HepG2 (cell line): ENCODE measurements around the gene CDH13. TPM values are rescaled to one million over a fixed set of nuclear protein-coding genes. Genes with fewer than 3 reads are reported as not detected.

ENCODE experiments used
- ZKSCAN8 ChIP-seq: IDR thresholded peaks from 2 replicates; pipeline ENCODE4 v1.6.1; 2016; ENCODE audit warnings: borderline replicate concordance, missing genetic modification reagents, missing compliant biosample characterization
- ZNF3 ChIP-seq: IDR thresholded peaks from 2 replicates; pipeline ENCODE4 v1.7.0; 2017; ENCODE audit warnings: inconsistent platforms
- polyA plus RNA-seq, 8 experiments: library from polyadenylated mRNA; depleted of rRNA in 3 of 8; stranded (reverse) in 7 of 8; unstranded in 1 of 8; fragments of >200 nt; fragmentation: Illumina TruSeq in 4 of 8; extraction: Trizol in 4 of 8; gene quantifications; 2 replicates each; pipeline versions ENCODE4 v1.2.1 to v1.2.3, GENCODE V29; 2011 to 2016; ENCODE audit warnings: low read depth in 4 of 8, missing spikeins in 1 of 8, mixed read lengths in 1 of 8; ENCODE audit not compliant: insufficient read depth in 1 of 8
- total RNA-seq, 5 experiments: library from RNA; depleted of rRNA; stranded (reverse); fragments of >200 nt; fragmentation: Illumina TruSeq; extraction: Trizol; gene quantifications; 2 replicates each; pipeline ENCODE4 v1.2.3, GENCODE V29; 2016; ENCODE audit warnings: low read depth in 1 of 5
- TF ChIP-seq, protein P1 (sequence below): sonication (generic); formaldehyde crosslinking; conservative IDR thresholded peaks from 2 replicates; pipeline ENCODE4 v1.4.0; 2020; ENCODE audit warnings: missing genetic modification reagents
- TF ChIP-seq, protein P2 (sequence below): IDR thresholded peaks from 2 replicates; pipeline ENCODE4 v1.6.1; 2016
- TF ChIP-seq, protein P3 (sequence below): sonication (generic); formaldehyde crosslinking; IDR thresholded peaks from 2 replicates; pipeline ENCODE4 v1.4.0; 2020; ENCODE audit warnings: mild to moderate bottlenecking, missing genetic modification reagents
- TF ChIP-seq, protein P4 (sequence below): sonication (generic); formaldehyde crosslinking; IDR thresholded peaks from 2 replicates; pipeline ENCODE4 v1.4.0; 2020; ENCODE audit warnings: mild to moderate bottlenecking, low read depth, missing genetic modification reagents
- TF ChIP-seq, protein P5 (sequence below): sonication (generic); formaldehyde crosslinking; IDR thresholded peaks from 2 replicates; pipeline ENCODE4 v1.5.0; 2020; ENCODE audit warnings: mild to moderate bottlenecking, missing genetic modification reagents
- TF ChIP-seq, protein P6 (sequence below): sonication (generic); formaldehyde crosslinking; IDR thresholded peaks from 2 replicates; pipeline ENCODE4 v1.4.0; 2020; ENCODE audit warnings: mild to moderate bottlenecking, missing genetic modification reagents
- TF ChIP-seq, protein P7 (sequence below): sonication (generic); formaldehyde crosslinking; IDR thresholded peaks from 2 replicates; pipeline ENCODE4 v1.4.0; 2020; ENCODE audit warnings: missing genetic modification reagents

The CDH13 gene
- total and polyA plus RNA-seq, 2 of the 13 experiments (the other 11 are each of a cell fraction or from before 2014, with no cell fraction given), result not detected

DNA sequence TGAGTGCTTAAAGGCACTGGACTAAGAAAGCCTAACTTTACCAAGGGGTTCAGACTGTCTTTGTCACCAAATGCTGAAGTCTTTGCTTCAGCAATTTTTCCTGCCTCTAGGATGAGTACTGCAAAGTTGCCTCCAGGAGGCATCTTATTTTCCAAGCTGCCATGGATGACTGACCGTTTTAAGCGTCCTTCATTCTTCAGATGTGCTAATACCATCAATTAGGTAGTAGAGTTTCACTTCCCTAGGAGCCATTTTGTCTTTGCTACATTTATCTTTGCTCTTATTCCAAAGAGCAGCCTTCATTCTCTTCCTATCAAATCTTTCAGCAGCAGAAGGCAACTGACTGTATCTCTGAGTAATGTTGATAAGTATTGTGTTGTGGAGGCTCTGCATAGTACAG, 440.1 kb downstream of the CDH13 start (continued):
- TF ChIP-seq, protein P1, sequence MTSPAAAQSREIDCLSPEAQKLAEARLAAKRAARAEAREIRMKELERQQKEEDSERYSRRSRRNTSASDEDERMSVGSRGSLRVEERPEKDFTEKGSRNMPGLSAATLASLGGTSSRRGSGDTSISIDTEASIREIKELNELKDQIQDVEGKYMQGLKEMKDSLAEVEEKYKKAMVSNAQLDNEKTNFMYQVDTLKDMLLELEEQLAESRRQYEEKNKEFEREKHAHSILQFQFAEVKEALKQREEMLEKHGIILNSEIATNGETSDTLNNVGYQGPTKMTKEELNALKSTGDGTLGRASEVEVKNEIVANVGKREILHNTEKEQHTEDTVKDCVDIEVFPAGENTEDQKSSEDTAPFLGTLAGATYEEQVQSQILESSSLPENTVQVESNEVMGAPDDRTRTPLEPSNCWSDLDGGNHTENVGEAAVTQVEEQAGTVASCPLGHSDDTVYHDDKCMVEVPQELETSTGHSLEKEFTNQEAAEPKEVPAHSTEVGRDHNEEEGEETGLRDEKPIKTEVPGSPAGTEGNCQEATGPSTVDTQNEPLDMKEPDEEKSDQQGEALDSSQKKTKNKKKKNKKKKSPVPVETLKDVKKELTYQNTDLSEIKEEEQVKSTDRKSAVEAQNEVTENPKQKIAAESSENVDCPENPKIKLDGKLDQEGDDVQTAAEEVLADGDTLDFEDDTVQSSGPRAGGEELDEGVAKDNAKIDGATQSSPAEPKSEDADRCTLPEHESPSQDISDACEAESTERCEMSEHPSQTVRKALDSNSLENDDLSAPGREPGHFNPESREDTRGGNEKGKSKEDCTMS (CRISPR knock-in tag), result no peak
- TF ChIP-seq, protein P2, sequence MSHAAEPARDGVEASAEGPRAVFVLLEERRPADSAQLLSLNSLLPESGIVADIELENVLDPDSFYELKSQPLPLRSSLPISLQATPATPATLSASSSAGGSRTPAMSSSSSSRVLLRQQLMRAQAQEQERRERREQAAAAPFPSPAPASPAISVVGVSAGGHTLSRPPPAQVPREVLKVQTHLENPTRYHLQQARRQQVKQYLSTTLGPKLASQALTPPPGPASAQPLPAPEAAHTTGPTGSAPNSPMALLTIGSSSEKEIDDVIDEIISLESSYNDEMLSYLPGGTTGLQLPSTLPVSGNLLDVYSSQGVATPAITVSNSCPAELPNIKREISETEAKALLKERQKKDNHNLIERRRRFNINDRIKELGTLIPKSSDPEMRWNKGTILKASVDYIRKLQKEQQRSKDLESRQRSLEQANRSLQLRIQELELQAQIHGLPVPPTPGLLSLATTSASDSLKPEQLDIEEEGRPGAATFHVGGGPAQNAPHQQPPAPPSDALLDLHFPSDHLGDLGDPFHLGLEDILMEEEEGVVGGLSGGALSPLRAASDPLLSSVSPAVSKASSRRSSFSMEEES (CRISPR knock-in tag), result no peak
- TF ChIP-seq, protein P3, sequence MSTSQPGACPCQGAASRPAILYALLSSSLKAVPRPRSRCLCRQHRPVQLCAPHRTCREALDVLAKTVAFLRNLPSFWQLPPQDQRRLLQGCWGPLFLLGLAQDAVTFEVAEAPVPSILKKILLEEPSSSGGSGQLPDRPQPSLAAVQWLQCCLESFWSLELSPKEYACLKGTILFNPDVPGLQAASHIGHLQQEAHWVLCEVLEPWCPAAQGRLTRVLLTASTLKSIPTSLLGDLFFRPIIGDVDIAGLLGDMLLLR (CRISPR knock-in tag), result no peak
- TF ChIP-seq, protein P4, sequence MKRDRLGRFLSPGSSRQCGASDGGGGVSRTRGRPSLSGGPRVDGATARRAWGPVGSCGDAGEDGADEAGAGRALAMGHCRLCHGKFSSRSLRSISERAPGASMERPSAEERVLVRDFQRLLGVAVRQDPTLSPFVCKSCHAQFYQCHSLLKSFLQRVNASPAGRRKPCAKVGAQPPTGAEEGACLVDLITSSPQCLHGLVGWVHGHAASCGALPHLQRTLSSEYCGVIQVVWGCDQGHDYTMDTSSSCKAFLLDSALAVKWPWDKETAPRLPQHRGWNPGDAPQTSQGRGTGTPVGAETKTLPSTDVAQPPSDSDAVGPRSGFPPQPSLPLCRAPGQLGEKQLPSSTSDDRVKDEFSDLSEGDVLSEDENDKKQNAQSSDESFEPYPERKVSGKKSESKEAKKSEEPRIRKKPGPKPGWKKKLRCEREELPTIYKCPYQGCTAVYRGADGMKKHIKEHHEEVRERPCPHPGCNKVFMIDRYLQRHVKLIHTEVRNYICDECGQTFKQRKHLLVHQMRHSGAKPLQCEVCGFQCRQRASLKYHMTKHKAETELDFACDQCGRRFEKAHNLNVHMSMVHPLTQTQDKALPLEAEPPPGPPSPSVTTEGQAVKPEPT (CRISPR knock-in tag), result no peak
- no peak for TF ChIP-seq ZKSCAN8 (CRISPR knock-in tag)
- TF ChIP-seq ZNF3, result no peak
- TF ChIP-seq, protein P5, sequence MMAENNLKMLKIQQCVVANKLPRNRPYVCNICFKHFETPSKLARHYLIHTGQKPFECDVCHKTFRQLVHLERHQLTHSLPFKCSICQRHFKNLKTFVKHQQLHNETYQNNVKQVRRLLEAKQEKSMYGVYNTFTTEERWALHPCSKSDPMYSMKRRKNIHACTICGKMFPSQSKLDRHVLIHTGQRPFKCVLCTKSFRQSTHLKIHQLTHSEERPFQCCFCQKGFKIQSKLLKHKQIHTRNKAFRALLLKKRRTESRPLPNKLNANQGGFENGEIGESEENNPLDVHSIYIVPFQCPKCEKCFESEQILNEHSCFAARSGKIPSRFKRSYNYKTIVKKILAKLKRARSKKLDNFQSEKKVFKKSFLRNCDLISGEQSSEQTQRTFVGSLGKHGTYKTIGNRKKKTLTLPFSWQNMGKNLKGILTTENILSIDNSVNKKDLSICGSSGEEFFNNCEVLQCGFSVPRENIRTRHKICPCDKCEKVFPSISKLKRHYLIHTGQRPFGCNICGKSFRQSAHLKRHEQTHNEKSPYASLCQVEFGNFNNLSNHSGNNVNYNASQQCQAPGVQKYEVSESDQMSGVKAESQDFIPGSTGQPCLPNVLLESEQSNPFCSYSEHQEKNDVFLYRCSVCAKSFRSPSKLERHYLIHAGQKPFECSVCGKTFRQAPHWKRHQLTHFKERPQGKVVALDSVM (CRISPR knock-in tag), result no peak
- TF ChIP-seq, protein P6, sequence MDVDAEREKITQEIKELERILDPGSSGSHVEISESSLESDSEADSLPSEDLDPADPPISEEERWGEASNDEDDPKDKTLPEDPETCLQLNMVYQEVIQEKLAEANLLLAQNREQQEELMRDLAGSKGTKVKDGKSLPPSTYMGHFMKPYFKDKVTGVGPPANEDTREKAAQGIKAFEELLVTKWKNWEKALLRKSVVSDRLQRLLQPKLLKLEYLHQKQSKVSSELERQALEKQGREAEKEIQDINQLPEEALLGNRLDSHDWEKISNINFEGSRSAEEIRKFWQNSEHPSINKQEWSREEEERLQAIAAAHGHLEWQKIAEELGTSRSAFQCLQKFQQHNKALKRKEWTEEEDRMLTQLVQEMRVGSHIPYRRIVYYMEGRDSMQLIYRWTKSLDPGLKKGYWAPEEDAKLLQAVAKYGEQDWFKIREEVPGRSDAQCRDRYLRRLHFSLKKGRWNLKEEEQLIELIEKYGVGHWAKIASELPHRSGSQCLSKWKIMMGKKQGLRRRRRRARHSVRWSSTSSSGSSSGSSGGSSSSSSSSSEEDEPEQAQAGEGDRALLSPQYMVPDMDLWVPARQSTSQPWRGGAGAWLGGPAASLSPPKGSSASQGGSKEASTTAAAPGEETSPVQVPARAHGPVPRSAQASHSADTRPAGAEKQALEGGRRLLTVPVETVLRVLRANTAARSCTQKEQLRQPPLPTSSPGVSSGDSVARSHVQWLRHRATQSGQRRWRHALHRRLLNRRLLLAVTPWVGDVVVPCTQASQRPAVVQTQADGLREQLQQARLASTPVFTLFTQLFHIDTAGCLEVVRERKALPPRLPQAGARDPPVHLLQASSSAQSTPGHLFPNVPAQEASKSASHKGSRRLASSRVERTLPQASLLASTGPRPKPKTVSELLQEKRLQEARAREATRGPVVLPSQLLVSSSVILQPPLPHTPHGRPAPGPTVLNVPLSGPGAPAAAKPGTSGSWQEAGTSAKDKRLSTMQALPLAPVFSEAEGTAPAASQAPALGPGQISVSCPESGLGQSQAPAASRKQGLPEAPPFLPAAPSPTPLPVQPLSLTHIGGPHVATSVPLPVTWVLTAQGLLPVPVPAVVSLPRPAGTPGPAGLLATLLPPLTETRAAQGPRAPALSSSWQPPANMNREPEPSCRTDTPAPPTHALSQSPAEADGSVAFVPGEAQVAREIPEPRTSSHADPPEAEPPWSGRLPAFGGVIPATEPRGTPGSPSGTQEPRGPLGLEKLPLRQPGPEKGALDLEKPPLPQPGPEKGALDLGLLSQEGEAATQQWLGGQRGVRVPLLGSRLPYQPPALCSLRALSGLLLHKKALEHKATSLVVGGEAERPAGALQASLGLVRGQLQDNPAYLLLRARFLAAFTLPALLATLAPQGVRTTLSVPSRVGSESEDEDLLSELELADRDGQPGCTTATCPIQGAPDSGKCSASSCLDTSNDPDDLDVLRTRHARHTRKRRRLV (CRISPR knock-in tag), result no peak
- TF ChIP-seq, protein P7, sequence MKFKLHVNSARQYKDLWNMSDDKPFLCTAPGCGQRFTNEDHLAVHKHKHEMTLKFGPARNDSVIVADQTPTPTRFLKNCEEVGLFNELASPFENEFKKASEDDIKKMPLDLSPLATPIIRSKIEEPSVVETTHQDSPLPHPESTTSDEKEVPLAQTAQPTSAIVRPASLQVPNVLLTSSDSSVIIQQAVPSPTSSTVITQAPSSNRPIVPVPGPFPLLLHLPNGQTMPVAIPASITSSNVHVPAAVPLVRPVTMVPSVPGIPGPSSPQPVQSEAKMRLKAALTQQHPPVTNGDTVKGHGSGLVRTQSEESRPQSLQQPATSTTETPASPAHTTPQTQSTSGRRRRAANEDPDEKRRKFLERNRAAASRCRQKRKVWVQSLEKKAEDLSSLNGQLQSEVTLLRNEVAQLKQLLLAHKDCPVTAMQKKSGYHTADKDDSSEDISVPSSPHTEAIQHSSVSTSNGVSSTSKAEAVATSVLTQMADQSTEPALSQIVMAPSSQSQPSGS (CRISPR knock-in tag), result no peak
